ENCODE results near the gene MGAT4B. TPM values are rescaled to one million over a fixed set of nuclear protein-coding genes. Genes with fewer than 3 reads are reported as not detected.
A peak's percentile ranks its signal among the peaks of the same experiment; 100 is the strongest.

Gene MGAT4B
- total RNA-seq, 1 donor from 2014 or later = 163 TPM

- H3K9me3 Mint-ChIP-seq (ENCODE audit: unreplicated experiment) = peaks cover 5% of the 10 kb centered on the region
- DNase-seq (ENCODE audit: low spot score) = no peak
- H3K36me3 Mint-ChIP-seq (ENCODE audit: low read depth, unreplicated experiment) = peaks cover 9% of the 10 kb centered on the region
- H3K27me3 Mint-ChIP-seq (ENCODE audit: unreplicated experiment) = peaks cover 1% of the 10 kb centered on the region
- no peak for TF ChIP-seq CTCF (IDR thresholded peaks at IDR 0.05; ENCODE audit: unreplicated experiment)
- peaks cover 45% of the 10 kb centered on the region for H3K4me1 Mint-ChIP-seq (ENCODE audit: unreplicated experiment)
- no peak overlapping the region for H3K4me3 Mint-ChIP-seq (ENCODE audit: unreplicated experiment)
- H3K27ac Mint-ChIP-seq (ENCODE audit: unreplicated experiment) = no peak overlapping the region
Measured at GRCh38 chr5:179758955-179759354, 47.7 kb downstream of the MGAT4B start.

- Mint-ChIP-seq H3K36me3 (ENCODE audit: low read depth, unreplicated experiment) (peaks cover 3% of the 10 kb centered on the region), H3K4me1 (ENCODE audit: unreplicated experiment) (peaks cover 19% of the 10 kb centered on the region), H3K27me3 (ENCODE audit: unreplicated experiment) (peaks cover 1% of the 10 kb centered on the region), H3K9me3 (ENCODE audit: unreplicated experiment) (peaks cover under 1% of the 10 kb centered on the region), H3K4me3 (ENCODE audit: unreplicated experiment) (no peak overlapping the region), H3K27ac (ENCODE audit: unreplicated experiment) (peak overlapping the region; percentile 22)
- no peak for TF ChIP-seq CTCF (IDR thresholded peaks at IDR 0.05; ENCODE audit: unreplicated experiment)
- DNase-seq (ENCODE audit: low spot score) = no peak
Measured at GRCh38 chr5:179755022-179755421, 51.6 kb downstream of the MGAT4B start.

GRCh38 chr5:179753971-179754370, 52.7 kb downstream of the MGAT4B start:
- Mint-ChIP-seq H3K4me1 (ENCODE audit: unreplicated experiment) (peaks cover 19% of the 10 kb centered on the region), H3K27me3 (ENCODE audit: unreplicated experiment) (peaks cover 1% of the 10 kb centered on the region), H3K9me3 (ENCODE audit: unreplicated experiment) (no peaks in the 10 kb centered on the region), H3K4me3 (ENCODE audit: unreplicated experiment) (no peak overlapping the region), H3K27ac (ENCODE audit: unreplicated experiment) (no peak overlapping the region), H3K36me3 (ENCODE audit: low read depth, unreplicated experiment) (peaks cover 3% of the 10 kb centered on the region)
- TF ChIP-seq CTCF (IDR thresholded peaks at IDR 0.05; ENCODE audit: unreplicated experiment) = no peak
- DNase-seq (ENCODE audit: low spot score) = no peak

GRCh38 chr5:179749857-179750508, 56.7 kb downstream of the MGAT4B start:
- Mint-ChIP-seq H3K27me3 (ENCODE audit: unreplicated experiment) (no peaks in the 10 kb centered on the region), H3K4me3 (ENCODE audit: unreplicated experiment) (no peak overlapping the region), H3K4me1 (ENCODE audit: unreplicated experiment) (peaks cover 11% of the 10 kb centered on the region)

More at GRCh38 chr5:179749857-179750508, 56.7 kb downstream of the MGAT4B start:
- no peaks in the 10 kb centered on the region for H3K9me3 Mint-ChIP-seq (ENCODE audit: unreplicated experiment)
- peak overlapping the region; percentile 52 for H3K27ac Mint-ChIP-seq (ENCODE audit: unreplicated experiment)
- TF ChIP-seq CTCF (IDR thresholded peaks at IDR 0.05; ENCODE audit: unreplicated experiment) = no peak
- DNase-seq (ENCODE audit: low spot score) = no peak
- H3K36me3 Mint-ChIP-seq (ENCODE audit: low read depth, unreplicated experiment) = peaks cover 4% of the 10 kb centered on the region
